HepG2 (cell line): ENCODE measurements around the gene CHRNB4. TPM values are rescaled to one million over a fixed set of nuclear protein-coding genes. Genes with fewer than 3 reads are reported as not detected.

ENCODE experiments used
- ATAC-seq: fragments of 200-7000 bp; cut with Tn5 transposase; 3 replicates; pipeline ENCODE4 v1.9.1; 2020; ENCODE audit warnings: mild to moderate bottlenecking, moderate library complexity
- BruUV-seq: library from RNA; stranded (reverse); fragments of 400-500 nt; replicated peaks from 2 replicates; lab custom pipeline; 2021; lab: Mats Ljungman, UMichigan
- CTCF ChIA-PET: fragments of 300-600 bp; formaldehyde crosslinking; extraction: SDS; loops from one replicate; lab custom pipeline; 2021; ENCODE audit warnings: low total read pairs, inconsistent platforms, low intra/inter-chr PET ratio; lab: Yijun Ruan, JAX
- POLR2A ChIA-PET: fragments of 350-600 bp; sonication (Branson Sonifier 250); formaldehyde crosslinking; loops from one replicate; lab custom pipeline; 2020; ENCODE audit warnings: antibody characterized with exemption, inconsistent platforms; lab: Yijun Ruan, JAX
- DNase-seq: peaks from one replicate; pipeline ENCODE4 v3.0.0-alpha.2; 2015; ENCODE audit warnings: low spot score
- FAIRE-seq: peaks from 3 replicates; lab custom pipeline; 2011; peaks lifted over from hg19 to GRCh38; lab: Jason Lieb, UNC
- H2AFZ ChIP-seq: one replicate; pipeline ENCODE4 v1.6.1; 2011; ENCODE audit warnings: low read length, inconsistent platforms
- H3K27ac ChIP-seq: fragments of 300-600 bp; 3 replicates; pipeline ENCODE4 v1.8.0; 2011; ENCODE audit warnings: mixed run types, mild to moderate bottlenecking, mixed read lengths, low read length, inconsistent platforms; ENCODE audit not compliant: insufficient read depth; ENCODE audit errors: extremely low read length
- H3K27me3 ChIP-seq, 2 experiments: fragments of 200-600 bp in 1 of 2; 2 replicates in 1 of 2; 3 replicates in 1 of 2; pipeline versions ENCODE4 v1.6.0 to v1.8.0; 2011; ENCODE audit warnings: low read length in 2 of 2, mild to moderate bottlenecking in 2 of 2, moderate library complexity in 2 of 2, inconsistent platforms in 1 of 2; ENCODE audit not compliant: insufficient read depth in 2 of 2, control insufficient read depth in 1 of 2
- H3K36me3 ChIP-seq, 2 experiments: fragments of 200-600 bp in 1 of 2; replicated peaks in 1 of 2; 2 replicates in 1 of 2; 3 replicates in 1 of 2; pipeline versions ENCODE4 v1.5.1 to v1.8.0; 2011; ENCODE audit warnings: low read length in 2 of 2, inconsistent platforms in 1 of 2; ENCODE audit not compliant: insufficient read depth in 2 of 2, control insufficient read depth in 1 of 2
- H3K4me1 ChIP-seq: 2 replicates; pipeline ENCODE4 v1.5.1; 2012; ENCODE audit warnings: low read length, inconsistent platforms; ENCODE audit not compliant: insufficient read depth
- H3K4me2 ChIP-seq: 2 replicates; pipeline ENCODE4 v1.6.0; 2011; ENCODE audit warnings: low read depth, low read length, inconsistent platforms
- H3K4me3 ChIP-seq, 3 experiments: fragments of 200-600 bp in 1 of 3; sonication (generic), shearing (Covaris generic) in 1 of 3; replicated peaks in 1 of 3; 2 replicates each; pipeline ENCODE4 v1.5.1; 2011 to 2016; ENCODE audit warnings: low read length in 3 of 3, inconsistent platforms in 2 of 3, low read depth in 2 of 3, mild to moderate bottlenecking in 2 of 3, control low read depth in 1 of 3, mixed read lengths in 1 of 3; ENCODE audit not compliant: insufficient read depth in 1 of 3
- H3K79me2 ChIP-seq: one replicate; pipeline ENCODE4 v1.6.1; 2011; ENCODE audit warnings: low read length, inconsistent platforms; ENCODE audit not compliant: insufficient read depth
- H3K9ac ChIP-seq: 2 replicates; pipeline ENCODE4 v1.6.0; 2011; ENCODE audit warnings: mild to moderate bottlenecking, low read depth, low read length, inconsistent platforms; ENCODE audit not compliant: insufficient read depth
- H3K9me3 ChIP-seq: 2 replicates; pipeline ENCODE4 v1.5.1; 2012; ENCODE audit warnings: mild to moderate bottlenecking, low read length
- H4K20me1 ChIP-seq: 2 replicates; pipeline ENCODE4 v1.6.0; 2011; ENCODE audit warnings: inconsistent platforms, mild to moderate bottlenecking, low read length, moderate library complexity; ENCODE audit not compliant: insufficient read depth
- ESRRA ChIP-seq: sonication (generic); formaldehyde crosslinking; IDR thresholded peaks from 2 replicates; pipeline ENCODE4 v1.5.1; 2020; ENCODE audit warnings: mild to moderate bottlenecking, low read depth, missing genetic modification reagents
- KLF6 ChIP-seq: IDR thresholded peaks from 2 replicates; pipeline ENCODE4 v1.8.0; 2016; ENCODE audit warnings: missing biosample characterization, missing genetic modification reagents
- RFX5 ChIP-seq: IDR thresholded peaks from 2 replicates; pipeline ENCODE4 v1.6.1; 2011; ENCODE audit warnings: low read depth, low read length, improper control_type of control experiment
- ZBTB21 ChIP-seq: sonication (generic); formaldehyde crosslinking; IDR thresholded peaks from 2 replicates; pipeline ENCODE4 v1.4.0; 2020; ENCODE audit warnings: missing genetic modification reagents
- ZNF577 ChIP-seq: sonication (generic); formaldehyde crosslinking; IDR thresholded peaks from 2 replicates; pipeline ENCODE4 v1.4.0; 2020; ENCODE audit warnings: mild to moderate bottlenecking, low read depth, missing genetic modification reagents, borderline replicate concordance
- ZNF83 ChIP-seq: sonication (generic); formaldehyde crosslinking; IDR thresholded peaks from 2 replicates; pipeline ENCODE4 v1.4.0; 2020; ENCODE audit warnings: missing genetic modification reagents, mild to moderate bottlenecking, borderline replicate concordance
- WGBS: methylation state at CpG from one replicate; pipeline ENCODE4 v1.1.6; 2017; ENCODE audit warnings: low lambda C conversion rate; 5-methylcytosine and 5-hydroxymethylcytosine counted together
- in situ Hi-C: cut with HindIII; loops from 2 replicates; pipeline ENCODE4 v1.10.0; 2017; ENCODE audit warnings: low pct_unique_long_range_greater_than_20kb; ENCODE audit not compliant: extremely low pct_ligation_motif_present
- intact Hi-C: fragments of 100-400 bp; cut with micrococcal nuclease; formaldehyde crosslinking; loops from one replicate; pipeline ENCODE4 v1.10.0; 2022; ENCODE audit not compliant: unreplicated experiment
- polyA plus RNA-seq, 8 experiments: library from polyadenylated mRNA; depleted of rRNA in 3 of 8; stranded (reverse) in 7 of 8; unstranded in 1 of 8; fragments of >200 nt; fragmentation: Illumina TruSeq in 4 of 8; extraction: Trizol in 4 of 8; gene quantifications; 2 replicates each; pipeline versions ENCODE4 v1.2.1 to v1.2.3, GENCODE V29; 2011 to 2016; ENCODE audit warnings: low read depth in 4 of 8, missing spikeins in 1 of 8, mixed read lengths in 1 of 8; ENCODE audit not compliant: insufficient read depth in 1 of 8
- total RNA-seq, 5 experiments: library from RNA; depleted of rRNA; stranded (reverse); fragments of >200 nt; fragmentation: Illumina TruSeq; extraction: Trizol; gene quantifications; 2 replicates each; pipeline ENCODE4 v1.2.3, GENCODE V29; 2016; ENCODE audit warnings: low read depth in 1 of 5
- TF ChIP-seq, protein P1 (sequence below): sonication (generic); formaldehyde crosslinking; IDR thresholded peaks from 2 replicates; pipeline ENCODE4 v1.4.0; 2020; ENCODE audit warnings: missing genetic modification reagents

Gene CHRNB4
- total and polyA plus RNA-seq, 2 of the 13 experiments (the other 11 are each of a cell fraction or from before 2014, with no cell fraction given) = not detected

- Histone ChIP-seq H3K36me3 (no peaks in the 10 kb centered on the region), H3K27me3 (peaks cover 3 to 11% of the 10 kb centered on the region in 2 experiments; a peak in 2 of 5 replicates), H4K20me1 (no peaks in the 10 kb centered on the region), H3K4me3 (no peak overlapping the region), H3K9ac (no peak overlapping the region), H3K9me3 (no peaks in the 10 kb centered on the region), H3K27ac (no peak overlapping the region), H2AFZ (no peak overlapping the region), H3K4me2 (no peak overlapping the region), H3K4me1 (no peaks in the 10 kb centered on the region), H3K79me2 (no peaks in the 10 kb centered on the region)
- ATAC-seq = peak; percentile 24; the same call in 1 of the 3 replicates
- POLR2A ChIA-PET = no interaction called here
- 5% methylated on average over 2 of the region's 3 CpGs for WGBS
- intact Hi-C loops (no loop called here), in situ Hi-C loops (no loop called here)
- TF ChIP-seq ZNF83 (CRISPR knock-in tag) (no peak), RFX5 (peak; percentile 79), ZNF577 (no peak), ESRRA (CRISPR knock-in tag) (no peak), ZBTB21 (CRISPR knock-in tag) (no peak), KLF6 (CRISPR knock-in tag) (no peak)
- TF ChIP-seq, protein P1, sequence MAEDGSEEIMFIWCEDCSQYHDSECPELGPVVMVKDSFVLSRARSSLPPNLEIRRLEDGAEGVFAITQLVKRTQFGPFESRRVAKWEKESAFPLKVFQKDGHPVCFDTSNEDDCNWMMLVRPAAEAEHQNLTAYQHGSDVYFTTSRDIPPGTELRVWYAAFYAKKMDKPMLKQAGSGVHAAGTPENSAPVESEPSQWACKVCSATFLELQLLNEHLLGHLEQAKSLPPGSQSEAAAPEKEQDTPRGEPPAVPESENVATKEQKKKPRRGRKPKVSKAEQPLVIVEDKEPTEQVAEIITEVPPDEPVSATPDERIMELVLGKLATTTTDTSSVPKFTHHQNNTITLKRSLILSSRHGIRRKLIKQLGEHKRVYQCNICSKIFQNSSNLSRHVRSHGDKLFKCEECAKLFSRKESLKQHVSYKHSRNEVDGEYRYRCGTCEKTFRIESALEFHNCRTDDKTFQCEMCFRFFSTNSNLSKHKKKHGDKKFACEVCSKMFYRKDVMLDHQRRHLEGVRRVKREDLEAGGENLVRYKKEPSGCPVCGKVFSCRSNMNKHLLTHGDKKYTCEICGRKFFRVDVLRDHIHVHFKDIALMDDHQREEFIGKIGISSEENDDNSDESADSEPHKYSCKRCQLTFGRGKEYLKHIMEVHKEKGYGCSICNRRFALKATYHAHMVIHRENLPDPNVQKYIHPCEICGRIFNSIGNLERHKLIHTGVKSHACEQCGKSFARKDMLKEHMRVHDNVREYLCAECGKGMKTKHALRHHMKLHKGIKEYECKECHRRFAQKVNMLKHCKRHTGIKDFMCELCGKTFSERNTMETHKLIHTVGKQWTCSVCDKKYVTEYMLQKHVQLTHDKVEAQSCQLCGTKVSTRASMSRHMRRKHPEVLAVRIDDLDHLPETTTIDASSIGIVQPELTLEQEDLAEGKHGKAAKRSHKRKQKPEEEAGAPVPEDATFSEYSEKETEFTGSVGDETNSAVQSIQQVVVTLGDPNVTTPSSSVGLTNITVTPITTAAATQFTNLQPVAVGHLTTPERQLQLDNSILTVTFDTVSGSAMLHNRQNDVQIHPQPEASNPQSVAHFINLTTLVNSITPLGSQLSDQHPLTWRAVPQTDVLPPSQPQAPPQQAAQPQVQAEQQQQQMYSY (CRISPR knock-in tag) = no peak
- no peak for FAIRE-seq
- DNase-seq = no peak
- BruUV-seq = no TSS peak
- CTCF ChIA-PET = no interaction called here
Measured at GRCh38 chr15:78651007-78651406, 10.0 kb upstream of the CHRNB4 start.
